ENCODE data around the gene ATAD3C. TPM values are rescaled to one million over a fixed set of nuclear protein-coding genes. Genes with fewer than 3 reads are reported as not detected.
"Not testable (repeated sequence)": the region's sequence is repeated elsewhere in the genome, so short reads cannot be mapped to it uniquely, and the experiment has no call there.

The ATAD3C gene, protein sequence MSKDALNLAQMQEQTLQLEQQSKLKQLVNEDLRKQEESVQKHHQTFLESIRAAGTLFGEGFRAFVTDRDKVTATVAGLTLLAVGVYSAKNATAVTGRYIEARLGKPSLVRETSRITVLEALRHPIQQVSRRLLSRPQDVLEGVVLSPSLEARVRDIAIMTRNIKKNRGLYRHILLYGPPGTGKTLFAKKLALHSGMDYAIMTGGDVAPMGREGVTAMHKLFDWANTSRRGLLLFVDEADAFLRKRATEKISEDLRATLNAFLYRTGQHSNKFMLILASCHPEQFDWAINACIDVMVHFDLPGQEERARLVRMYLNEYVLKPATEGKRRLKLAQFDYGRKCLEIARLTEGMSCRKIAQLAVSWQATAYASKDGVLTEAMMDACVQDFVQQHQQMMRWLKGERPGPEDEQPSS
- 1 to 10 TPM; 2.1 to 4.0 (median 3.3) TPM for polyA plus RNA-seq (ENCODE audit: insufficient read depth in 1 of 5, insufficient read length in 5 of 5, low replicate concordance in 1 of 5)
- long read RNA-seq, donor 1, partial matches to known transcripts, result 0 of 4 reads
- long read RNA-seq, donor 1, other reads (novel, unspliced or antisense), result 0 of 4 reads
- long read RNA-seq, donor 2, result 0 reads
- long read RNA-seq, donor 3, partial matches to known transcripts, result 0 of 2 reads
- long read RNA-seq, donor 3, other reads (novel, unspliced or antisense), result 0 of 2 reads
- long read RNA-seq, donor 4, partial matches to known transcripts, result 0 of 1 reads
- long read RNA-seq, donor 4, other reads (novel, unspliced or antisense), result 0 of 1 reads
- long read RNA-seq, donor 5, partial matches to known transcripts, result 0 of 1 reads
- long read RNA-seq, donor 5, other reads (novel, unspliced or antisense), result 0 of 1 reads
- long read RNA-seq, donor 6, result 0 reads
- long read RNA-seq, donor 7, partial matches to known transcripts, result 0 of 4 reads
- long read RNA-seq, donor 7, other reads (novel, unspliced or antisense), result 0 of 4 reads
- long read RNA-seq, donor 8, result 0 reads

DNA sequence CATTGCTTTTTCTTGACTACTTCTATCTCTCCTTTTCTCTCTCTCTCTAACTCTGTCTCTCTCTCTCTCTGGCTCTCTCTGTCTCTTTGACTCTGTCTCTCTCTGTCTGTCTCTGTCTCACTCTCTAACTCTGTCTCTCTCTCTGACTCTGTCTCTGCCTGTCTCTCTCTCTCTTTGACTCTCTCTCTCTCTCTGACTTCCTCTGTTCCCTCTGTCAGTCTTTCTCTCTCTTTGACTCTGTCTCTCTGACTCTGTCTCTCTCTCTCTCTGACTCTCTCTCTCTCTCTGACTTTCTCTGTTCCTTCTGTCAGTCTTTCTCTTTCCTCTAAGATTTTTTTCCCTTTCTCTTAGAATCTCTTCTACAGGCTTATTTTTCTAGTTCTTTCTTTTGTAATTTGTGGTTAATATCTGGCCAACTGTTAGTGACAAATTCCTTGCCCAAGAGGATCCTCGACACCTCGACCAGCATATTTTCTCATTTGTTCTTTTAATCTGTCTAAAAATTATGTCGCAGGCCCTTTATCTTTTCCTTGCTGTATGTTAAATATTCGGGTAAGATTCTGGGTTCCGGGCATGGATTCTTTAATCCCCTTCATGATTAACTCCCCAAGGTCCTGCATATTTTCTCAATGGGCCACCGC, at the start of gene ATAD3C:
Gene ATAD3C (plus strand): TSS at position 591 of the 641 bp plus-strand sequence. CDS start 995 bp downstream, outside the sequence.
- DNase-seq, result no peak

DNA sequence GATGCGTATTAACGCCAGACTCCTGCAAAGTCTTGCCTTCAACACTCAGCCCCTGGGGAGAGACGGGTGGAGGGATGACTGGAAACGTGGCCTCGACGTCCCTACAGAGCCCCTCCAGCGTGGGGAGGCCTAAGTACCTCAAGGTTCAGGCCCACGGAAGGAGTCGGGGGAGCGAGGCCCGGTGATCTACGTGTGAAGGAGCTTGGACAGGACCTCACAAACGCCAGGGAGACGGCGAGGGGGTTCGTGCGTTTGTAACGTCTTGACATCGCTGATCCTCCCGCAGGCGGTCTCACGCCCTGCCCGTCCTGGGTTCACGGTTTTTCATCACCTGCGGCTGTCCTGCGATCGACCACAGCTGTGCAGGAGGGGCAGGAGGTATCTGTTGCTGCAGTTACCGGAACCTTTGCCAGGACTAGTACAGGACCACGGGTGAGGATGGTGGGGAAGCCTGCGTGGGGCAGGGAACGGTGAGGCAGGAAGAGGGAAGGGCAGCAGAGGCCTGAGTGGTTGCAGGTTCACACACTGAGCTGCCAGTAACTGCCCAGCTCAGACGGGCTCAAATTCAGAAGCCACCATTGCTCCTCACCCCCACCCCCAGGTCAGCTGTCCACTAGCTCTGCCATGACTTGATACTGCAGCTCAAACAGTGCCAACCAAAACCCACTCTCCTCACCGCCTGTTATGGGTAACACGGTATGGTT, 49.5 kb upstream of the ATAD3C start:
- DNase-seq, result no peak

DNA sequence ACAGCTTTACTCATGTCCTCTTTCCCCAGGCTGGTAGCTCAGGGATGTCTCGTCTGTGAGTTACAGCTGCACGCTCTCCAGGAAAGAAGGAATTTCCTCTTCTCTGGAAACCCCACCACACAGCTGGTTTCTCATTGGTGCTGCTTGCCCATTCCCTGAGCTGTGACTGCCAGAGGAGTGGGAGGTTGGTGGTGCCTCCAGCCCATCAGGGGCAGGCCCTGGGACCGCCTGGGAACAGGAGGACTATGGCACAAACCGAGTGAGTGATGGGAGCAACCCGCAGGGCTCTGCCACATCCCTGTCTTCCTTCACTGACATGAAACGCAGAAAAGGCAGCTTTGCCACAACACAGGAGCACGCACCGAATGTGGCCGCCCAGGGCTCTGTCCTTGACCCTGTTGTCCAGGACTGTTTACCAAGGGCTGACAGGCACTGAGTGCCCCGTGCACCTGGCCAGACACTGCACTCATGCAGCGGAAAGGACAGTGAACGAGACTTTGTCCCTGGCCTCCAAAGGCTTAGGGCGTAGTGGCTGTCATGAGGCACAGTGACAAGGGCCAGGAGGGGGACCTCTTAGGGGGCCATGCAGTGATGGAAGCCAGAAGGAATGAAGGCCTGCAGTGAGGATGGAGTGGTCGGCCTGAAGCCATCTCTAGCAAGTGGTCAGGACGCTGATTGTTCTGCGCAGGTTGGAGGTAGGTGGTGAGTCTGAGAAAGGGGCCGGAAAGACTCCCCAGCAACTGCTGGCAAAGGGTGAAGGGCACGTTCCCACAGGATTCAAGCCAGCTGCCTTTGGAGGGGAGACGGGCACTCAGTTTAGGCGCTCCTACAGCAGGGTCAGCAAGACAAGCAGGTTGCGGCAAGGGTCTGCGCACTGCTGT, 48.7 kb upstream of the ATAD3C start:
- DNase-seq, result no peak

DNA sequence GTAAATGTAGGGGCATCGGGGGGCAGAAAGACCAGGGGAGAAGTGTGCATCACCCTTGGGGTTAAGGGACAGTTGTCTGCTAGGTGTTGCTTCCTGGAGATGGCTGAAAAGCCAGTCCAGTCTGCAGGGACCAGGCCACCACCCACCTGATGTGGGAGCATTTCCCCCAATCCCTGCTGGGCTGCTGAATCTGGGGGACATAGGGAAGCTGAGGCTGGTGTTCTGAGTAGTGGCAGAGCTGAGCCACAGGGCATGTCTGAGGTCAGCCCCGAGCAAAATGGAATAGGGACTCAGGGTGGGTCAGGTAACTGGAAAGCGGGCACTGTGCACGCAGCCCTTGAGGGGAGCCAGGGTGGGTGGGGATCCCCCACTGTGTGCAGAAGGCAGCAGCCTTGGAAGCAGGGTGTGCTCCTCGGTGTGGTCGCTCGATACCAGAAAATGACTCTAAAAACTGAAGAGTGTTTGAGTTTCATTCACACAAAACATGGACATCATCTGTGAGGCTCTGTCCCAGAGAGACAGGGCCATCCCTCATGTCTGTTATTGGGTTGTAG, 48.0 kb upstream of the ATAD3C start:
- DNase-seq, result no peak

DNA sequence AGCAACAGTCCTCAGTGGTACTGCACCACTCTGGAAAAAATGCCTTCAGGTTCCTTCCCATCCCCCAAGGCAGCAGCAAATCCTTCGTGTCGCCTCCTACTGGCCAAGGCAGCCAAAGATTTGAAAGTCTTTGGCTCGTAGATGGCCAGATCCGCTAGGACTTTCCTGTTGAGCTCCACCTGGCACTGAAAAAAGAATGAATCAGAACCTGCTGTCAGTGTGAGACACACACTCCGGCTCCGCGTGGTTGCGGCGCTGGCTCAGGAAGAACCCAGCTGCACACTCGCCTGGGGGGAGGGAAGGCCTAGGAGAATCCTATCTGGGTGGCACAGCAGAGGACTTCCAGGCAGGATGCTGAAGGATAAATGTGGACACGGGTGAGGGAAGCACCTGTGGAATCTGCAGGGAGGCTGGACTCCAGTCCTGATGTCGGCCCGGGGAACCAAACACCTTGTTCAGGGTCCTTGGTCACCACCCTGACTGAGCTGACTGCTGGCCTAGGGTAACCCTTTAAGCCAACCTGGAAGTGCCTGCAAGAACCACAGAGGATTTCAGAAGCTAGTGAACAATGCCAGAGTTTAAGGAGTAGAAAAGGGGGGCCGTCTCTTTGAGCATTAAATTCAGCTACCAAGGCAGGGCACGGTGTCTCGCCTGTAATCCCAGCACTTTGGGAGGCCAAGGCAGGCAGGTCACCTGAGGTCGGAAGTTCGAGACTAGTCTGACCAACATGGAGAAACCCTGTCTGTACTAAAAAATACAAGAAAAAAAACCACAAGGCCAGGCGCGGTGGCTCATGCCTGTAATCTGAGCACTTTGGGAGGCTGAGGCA, 47.2 kb upstream of the ATAD3C start:
- no peak for DNase-seq

DNA sequence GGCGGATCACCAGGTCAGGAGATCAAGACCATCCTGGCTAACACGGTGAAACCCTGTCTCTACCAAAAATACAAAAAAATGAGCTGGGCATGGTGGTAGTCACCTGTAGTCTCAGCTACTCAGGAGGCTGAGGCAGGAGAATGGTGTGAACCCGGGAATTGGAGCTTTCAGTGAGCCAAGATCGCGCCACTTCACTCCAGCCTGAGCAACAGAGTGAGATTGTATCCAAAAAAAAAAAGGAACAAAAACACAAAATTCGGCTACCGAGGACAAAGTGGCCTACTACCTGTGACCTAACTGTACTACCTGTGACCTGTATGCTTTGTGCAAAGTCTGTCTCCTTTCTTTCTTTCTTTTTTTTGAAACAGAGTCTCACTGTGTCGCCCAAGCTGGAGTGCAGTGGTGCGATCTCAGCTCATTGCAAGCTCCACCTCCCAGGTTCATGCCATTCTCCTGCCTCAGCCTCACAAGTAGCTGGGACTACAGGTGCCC, 46.5 kb upstream of the ATAD3C start:
- DNase-seq, result not testable (repeated sequence)

DNA sequence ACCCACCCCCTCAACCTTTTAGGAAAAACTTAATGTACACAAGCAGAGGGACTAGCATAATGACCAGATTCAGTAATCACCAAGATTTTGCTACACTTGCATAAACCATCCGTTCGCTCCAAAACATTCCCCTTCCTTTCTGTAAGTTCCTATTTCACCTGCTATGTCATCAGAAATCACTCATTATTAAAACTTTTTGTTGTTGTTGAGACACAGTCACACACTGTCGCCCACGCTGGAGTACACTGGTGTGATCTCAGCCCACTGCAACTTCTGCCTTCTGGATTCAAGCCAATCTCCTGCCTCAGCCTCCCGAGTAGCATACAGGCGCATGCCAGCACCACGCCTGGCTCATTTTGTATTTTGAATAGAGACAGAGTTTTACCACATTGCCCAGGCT, 45.8 kb upstream of the ATAD3C start:
- no peak for DNase-seq

DNA sequence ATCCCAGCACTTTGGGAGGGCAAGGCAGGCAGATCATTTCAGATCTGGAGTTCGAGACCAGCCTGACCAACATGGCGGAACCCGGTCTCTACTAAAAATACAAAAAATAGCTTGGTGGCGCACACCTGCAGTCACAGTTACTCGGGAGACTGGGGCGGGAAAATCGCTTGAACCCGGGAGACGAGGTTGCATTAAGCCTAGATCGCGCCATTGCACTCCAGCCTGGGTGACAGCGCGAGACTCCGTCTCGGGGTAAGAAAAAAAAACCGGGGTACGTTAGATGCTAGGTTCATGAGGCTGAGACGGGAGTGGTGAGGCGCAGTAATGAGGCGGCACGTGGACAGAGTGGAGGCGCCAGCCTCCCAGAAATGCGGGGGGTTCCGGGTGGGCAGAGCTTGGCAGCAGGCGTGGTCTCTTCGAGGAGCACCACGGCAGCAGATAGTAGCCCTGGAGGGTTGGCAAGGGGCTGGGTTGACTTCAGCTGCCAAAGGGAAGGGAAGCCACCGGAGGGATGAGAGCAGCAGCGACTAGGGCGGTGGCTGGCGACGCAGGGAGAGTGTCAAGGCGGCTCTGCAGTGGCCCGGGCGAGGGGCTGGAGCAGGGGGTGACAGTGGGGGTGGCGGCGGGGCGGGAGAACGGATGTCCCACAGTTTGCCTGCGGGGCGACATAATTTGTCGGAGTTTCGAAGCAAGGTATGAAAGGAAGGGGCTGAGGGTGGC, 43.2 kb upstream of the ATAD3C start:
- no peak for DNase-seq

DNA sequence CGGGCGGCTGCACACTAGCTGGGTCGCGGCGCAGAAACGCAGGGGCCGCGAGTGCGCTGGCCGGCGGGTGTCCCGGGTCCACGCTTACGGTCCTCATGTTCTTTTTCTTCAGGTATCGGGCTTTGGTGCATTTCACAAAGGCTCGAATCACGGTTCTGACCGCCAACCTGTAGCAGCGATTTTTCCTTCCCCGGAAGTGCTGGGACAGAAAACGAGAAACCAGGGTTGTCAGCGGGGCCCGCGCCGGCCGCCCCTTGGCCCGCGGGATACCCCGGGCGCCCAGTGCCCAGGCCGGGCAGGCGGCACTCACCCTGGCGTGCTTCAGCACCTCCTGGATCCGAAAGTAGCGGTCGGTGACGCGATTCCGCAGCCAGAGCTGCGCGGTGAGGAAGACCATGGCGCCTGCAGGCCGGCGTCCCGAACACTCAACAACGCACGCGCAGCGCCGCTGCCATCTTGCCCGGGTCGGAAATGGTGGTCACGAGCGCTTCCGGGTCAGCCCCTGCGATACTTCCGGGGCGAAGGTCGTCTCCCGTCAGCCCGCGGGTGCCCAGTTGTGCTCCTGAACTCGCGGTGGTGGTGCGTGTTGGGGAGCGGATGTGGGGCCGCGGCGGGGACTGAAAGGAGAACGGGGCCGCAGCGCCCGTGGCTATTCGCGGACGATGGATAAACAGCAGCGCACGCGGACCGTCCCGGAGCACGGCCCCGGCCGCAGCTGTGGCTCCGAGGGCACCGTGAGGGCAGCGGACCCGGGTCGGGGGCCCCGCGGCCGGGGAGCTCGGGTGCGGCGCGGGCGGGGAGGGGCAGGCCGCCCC, 42.5 kb upstream of the ATAD3C start, which contains the start of gene MRPL20:
Gene MRPL20 (minus strand): TSS at position 473 of the 815 bp plus-strand sequence. CDS start 76 bp downstream, at position 397.
- peak; percentile 86 to 88 for DNase-seq

DNA sequence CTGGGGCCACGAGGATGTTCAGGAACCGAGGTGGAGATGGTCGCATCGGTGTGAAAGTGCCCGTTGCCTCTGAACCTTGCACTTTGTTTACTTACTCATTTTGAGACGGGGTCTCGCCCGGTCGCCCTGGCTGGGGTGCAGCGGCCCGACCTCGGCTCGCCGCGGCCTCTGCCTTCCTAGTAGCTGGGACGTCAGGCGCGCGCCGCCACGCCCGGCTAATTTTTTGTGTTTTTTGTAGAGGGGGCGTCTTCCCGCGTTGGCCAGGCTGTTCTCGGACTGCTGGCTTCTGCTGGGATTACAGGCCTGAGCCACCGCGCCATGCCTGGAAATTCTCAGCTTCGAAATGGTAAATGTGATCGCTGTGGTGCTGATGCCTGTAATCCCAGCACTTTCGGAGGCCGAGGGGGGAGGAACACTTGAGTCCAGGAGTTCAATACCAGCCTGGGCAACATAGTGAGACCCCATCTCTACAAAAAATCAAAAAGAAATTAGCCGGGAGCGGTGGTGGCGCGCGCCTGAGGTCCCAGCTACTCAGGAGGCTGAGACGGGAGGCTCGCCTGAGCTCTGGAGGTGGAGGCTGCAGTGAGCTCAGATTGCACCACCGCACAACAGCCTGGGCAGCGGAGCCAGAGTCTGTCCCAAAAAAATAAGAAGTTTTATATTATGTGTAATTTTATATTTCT, 41.7 kb upstream of the ATAD3C start:
- no peak for DNase-seq

DNA sequence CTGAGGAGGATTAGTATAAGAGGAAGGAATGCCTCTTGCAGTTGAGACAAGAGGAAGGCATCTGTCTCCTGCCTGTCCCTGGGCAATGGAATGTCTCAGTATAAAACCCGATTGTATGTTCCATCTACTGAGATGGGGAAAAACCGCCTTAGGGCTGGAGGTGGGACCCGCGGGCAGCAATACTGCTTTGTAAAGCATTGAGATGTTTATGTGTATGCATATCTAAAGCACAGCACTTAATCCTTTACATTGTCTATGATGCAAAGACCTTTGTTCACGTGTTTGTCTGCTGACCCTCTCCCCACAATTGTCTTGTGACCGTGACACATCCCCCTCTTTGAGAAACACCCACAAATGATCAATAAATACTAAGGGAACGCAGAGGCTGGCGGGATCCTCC, 39.3 kb upstream of the ATAD3C start:
- DNase-seq, result not testable (repeated sequence)

DNA sequence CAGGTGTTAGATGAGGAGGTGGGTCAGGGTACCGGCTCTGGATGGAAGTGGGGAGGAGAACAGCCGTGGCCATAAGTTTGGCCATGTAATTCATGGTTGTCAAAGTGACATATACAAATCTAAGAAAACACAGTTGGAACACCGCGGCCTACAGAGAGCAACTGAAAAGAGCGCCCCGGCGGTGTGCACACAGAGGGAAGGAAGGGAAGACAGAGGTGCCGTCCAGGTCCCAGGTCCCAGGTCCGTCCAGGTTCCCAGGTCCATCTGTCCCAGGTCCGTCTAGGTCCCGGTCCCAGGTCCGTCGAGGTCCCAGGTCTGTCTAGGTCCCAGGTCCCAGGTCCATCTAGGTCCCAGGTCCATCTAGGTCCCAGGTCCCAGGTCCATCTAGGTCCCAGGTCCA, 37.9 kb upstream of the ATAD3C start:
- no peak for DNase-seq

DNA sequence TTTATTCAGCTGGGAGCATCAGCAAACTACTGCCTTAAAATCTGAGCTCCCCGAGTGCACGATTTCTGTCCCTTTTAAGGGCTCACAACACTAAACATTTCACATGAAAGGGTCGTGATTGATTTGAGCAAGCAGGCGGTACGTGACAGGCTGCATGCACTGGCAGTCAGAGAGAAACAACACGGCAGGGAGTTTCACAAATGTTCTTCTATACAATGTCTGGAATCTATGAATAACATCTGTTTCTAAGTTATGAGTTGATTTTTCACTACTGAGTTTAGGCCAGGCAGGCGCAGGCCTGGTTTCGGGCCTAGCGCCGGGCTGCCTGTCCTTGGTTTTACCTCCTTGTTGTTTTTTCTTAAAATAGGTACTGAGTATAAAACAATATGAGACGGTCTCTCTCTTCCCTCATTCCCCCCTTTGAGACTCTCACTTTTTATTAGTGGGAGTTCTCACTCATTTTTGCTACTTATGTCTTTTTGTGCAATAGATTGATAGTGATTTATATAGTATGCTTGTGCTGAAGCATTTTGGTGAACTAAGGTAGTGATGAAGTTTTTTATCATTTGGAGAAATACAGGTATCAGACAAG, 37.1 kb upstream of the ATAD3C start:
- DNase-seq, result not testable (repeated sequence)

DNA sequence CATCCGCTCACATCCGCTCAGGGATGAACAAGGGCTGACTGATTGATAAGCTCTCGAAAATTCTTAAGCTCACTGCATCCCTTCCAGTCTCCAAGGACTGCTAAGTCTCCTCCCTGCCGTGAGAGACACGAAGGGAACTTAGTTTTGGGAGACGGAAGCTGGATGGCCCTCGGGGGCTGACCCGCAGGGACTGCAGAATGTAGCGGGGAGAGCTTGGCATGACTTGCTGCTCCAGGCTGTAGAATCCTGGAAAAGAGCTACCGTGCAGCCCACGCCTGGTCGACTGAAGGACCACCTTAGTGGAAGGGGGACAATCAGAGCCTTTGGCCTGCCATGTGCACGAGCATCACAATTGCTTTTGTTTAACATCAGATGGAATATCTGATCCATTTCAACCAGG, 33.7 kb upstream of the ATAD3C start:
- DNase-seq, result no peak

DNA sequence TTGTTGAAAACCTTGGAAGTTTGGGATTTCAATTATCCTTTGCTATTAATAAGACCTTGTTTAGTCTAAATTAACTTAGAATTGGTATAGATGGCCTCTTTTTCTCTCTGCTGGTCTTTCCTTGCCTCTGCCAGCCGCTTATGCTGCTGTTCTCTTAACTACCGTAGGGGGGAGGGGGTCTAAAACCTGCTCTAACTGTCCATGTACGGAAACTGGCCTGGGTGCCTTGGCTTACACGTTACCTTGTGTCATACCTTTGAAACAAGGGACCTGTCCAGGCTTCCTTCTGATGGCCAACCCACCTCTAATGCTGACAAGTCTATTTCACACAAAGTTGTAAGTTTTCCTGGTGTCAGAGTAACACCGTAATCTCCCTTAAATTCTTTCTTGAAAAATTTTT, 32.1 kb upstream of the ATAD3C start:
- not testable (repeated sequence) for DNase-seq

DNA sequence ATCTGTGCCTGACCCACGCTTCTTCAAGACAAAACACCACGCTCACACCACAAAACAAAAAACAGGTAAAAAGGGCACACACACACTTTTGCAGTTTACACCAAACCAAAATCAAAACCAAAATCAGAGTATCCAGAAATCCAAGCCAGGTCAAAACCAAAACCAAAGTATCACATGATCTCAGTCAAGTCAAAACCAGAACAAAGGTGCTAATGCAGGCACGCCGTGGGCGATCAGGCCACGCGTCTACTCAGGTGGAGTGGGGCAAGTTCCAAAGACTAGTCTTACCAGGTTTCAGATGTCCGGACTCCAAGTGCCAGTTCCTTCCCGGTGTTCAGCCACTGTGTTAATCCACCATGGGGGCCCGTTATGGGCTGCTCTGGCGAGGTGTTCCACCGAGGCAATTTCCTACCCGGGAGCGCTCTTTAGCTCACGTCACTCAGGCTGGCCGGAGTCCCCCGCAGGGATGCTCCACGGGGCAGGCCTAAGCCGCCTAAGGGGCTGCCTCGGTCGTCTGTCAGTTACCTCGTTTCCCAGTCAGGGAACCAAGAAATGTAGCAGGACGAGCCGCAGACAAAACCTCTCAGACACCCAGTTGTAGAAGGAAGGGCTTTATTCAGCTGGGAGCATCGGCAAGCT, 31.5 kb upstream of the ATAD3C start:
- not testable (repeated sequence) for DNase-seq
